Measurements from ENCODE around the gene ADGRL3. TPM values are rescaled to one million over a fixed set of nuclear protein-coding genes. Genes with fewer than 3 reads are reported as not detected.

ADGRL3 gene
- polyA plus RNA-seq, 1 donor: 31.1 TPM

- DNase-seq: no peak
Observed at GRCh38 chr4:61277785-61278760, 77.9 kb downstream of the ADGRL3 start.

GRCh38 chr4:61292322-61292721 is 92.2 kb downstream of the ADGRL3 start:
- no peak for DNase-seq

- no peak for DNase-seq
Observed at GRCh38 chr4:61293707-61294400, 93.7 kb downstream of the ADGRL3 start.

GRCh38 chr4:61294936-61295335 is 94.8 kb downstream of the ADGRL3 start:
- DNase-seq: no peak

GRCh38 chr4:61296144-61296543 is 96.0 kb downstream of the ADGRL3 start:
- no peak for DNase-seq

GRCh38 chr4:61298178-61298740 is 98.1 kb downstream of the ADGRL3 start:
- no peak for DNase-seq

GRCh38 chr4:61299316-61299715 is 99.2 kb downstream of the ADGRL3 start:
- no peak for DNase-seq

GRCh38 chr4:61300266-61300844 is 100.2 kb downstream of the ADGRL3 start:
- no peak for DNase-seq

GRCh38 chr4:61301271-61301670 is 101.1 kb downstream of the ADGRL3 start:
- DNase-seq: no peak

GRCh38 chr4:61308033-61308432 is 107.9 kb downstream of the ADGRL3 start:
- DNase-seq: no peak

GRCh38 chr4:61309616-61310015 is 109.5 kb downstream of the ADGRL3 start:
- DNase-seq: no peak

GRCh38 chr4:61312526-61312925 is 112.4 kb downstream of the ADGRL3 start:
- no peak for DNase-seq

- DNase-seq: no peak
Observed at GRCh38 chr4:61318431-61318830, 118.3 kb downstream of the ADGRL3 start.

- no peak for DNase-seq
Observed at GRCh38 chr4:61319156-61319555, 119.0 kb downstream of the ADGRL3 start.

GRCh38 chr4:61320154-61320553 is 120.0 kb downstream of the ADGRL3 start:
- DNase-seq: no peak

GRCh38 chr4:61320631-61321030 is 120.5 kb downstream of the ADGRL3 start:
- no peak for DNase-seq

- DNase-seq: no peak
Observed at GRCh38 chr4:61332693-61333092, 132.6 kb downstream of the ADGRL3 start.

- DNase-seq: no peak
Observed at GRCh38 chr4:61333490-61333889, 133.4 kb downstream of the ADGRL3 start.

GRCh38 chr4:61335241-61335763 is 135.2 kb downstream of the ADGRL3 start:
- no peak for DNase-seq

GRCh38 chr4:61336488-61336887 is 136.4 kb downstream of the ADGRL3 start:
- no peak for DNase-seq

- DNase-seq: no peak
Observed at GRCh38 chr4:61336916-61337315, 136.8 kb downstream of the ADGRL3 start.

- no peak for DNase-seq
Observed at GRCh38 chr4:61342061-61342460, 141.9 kb downstream of the ADGRL3 start.

Measured in left kidney (tissue), 2 donors.